HG03039 (cell line): ENCODE data around the gene XYLT1.
A peak's percentile ranks its signal among the peaks of the same experiment; 100 is the strongest.

Experiments
- ATAC-seq: cut with Tn5 transposase; IDR thresholded peaks from one replicate; pipeline ENCODE4 v1.9.1; 2021; ENCODE audit warnings: mild to moderate bottlenecking, moderate library complexity; ENCODE audit not compliant: unreplicated experiment

XYLT1 gene

DNA sequence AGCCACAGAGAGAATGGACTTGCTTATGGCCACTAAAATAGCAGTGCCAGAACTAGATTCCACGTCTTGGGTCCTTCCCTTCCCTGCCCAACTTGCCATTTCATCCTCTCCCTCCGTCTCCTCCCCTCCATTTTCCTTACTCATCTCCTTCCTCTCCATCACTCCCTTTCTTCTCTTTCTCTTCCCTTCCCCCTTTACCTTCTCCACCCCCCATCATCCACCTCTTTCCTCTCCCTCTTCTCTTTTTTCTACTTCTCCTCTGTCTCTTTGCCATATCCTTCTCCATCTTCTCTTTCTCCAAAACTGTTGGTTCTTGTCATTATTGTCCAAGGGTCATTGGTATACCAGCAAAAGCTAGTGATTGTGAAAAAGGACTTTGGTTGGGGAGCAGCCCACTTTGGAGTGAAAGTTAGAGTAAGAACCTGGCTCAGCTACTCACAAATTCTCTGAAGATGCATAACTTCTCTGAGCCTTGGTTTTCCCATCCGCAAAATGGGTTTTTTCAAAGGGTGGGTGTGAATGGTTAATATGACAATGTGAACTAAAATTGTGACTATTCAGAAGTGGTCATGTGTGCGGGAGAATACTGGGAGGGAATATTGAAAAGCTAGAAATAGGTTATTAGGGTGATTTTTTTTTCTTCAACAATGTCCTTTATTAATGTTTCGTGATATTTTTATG, 393.8 kb downstream of the XYLT1 start:
- no peak for ATAC-seq

DNA sequence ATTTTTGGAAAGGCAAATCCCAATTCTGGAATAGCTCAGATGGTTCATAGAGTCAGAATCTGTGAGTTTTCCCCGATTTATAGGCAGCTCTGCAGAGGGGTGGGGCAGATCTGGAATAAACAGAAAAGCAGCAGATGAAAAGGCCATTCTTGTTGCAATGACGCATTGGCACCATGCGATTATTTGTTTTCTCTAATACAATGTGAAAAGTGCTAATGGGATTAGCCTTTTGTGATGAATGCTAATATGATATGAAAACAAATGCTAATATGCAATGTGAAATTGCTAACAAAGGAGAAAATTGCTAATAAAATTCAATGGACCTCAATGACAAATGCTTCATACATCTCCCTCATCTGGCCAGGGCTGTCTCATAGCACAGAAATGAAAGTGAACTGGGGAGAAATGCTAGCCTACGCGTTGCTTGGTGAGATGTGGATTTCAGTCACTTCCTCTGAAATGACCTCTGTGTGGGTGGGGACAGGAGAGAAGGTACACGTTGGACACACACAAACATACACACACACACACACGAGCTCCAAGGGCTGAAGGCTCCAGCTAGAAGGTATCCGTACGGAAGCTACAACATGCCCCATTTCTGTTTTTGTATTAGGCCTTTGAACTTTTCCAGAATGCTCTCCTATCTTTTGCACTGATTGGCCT, 394.5 kb downstream of the XYLT1 start:
- no peak for ATAC-seq

DNA sequence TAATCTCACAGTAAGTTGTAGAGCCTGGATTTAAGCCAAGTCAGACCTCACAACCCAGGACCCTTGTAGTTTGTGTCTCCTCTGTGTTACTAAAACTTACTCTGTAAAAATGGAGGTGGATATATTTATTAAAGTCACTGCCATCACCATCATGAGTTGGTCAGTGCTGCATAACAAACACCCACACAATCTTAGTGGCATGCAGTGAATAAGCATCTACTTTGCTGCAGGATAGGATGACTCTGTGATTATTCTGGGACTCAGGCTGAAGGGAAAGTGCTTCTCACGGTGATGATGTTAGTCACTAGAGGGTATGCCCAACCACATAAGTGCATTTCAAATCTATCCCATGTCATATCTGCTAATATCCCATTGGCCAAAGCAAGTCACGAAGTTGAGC, 398.7 kb downstream of the XYLT1 start:
- no peak for ATAC-seq

DNA sequence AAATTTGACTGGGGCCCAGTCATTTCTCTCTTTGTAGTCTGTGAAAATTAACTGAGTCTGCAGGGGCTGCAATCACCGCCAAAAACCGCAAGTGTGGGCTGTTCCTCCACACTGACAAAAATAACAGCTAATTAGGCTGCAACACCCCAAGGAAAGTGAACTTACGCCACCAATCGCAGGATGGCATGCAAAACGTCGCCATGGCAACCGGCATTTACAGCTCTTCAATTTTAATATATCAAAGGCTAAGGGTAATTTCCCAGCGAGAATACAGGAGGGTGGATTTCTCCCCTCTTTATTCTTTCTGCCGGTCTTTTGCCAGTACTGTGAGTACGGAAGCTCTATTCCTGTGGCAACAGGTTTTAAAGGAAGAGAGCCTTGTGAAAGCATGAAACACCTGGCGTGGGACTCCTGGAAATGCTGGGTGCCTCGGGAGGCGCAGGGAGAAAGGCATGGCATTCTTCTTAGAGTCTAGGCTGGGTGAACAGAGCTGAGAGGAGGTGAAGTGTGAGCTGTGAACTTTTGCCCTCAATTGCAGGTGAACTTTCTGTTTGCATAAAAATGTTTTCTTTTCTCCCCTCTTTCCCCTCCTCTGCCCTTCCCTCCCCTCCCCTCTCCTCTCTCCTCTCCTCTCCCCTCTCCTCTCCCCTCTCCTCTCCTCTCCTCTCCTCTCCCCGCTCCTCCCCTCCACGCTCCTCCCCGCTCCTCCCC, 399.7 kb downstream of the XYLT1 start:
- ATAC-seq = peak; percentile 72

DNA sequence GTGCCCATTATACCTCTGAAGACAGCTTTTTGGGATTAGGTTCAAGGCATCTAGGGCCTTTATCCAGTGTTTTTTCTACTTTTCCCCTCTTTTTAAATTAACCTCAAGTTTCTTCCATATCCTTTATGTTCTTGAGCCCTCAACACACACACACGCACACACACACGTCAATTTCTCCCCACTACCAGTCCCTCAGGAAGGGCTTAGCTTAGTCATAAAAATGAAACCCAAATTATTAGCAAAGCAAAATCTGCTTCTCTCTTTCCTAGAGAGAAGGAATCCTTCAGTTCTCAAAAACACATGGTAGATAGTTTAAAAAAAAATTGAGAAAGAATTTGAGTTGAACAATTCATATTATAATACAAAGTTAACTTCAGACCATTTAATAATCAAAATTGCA, 401.1 kb downstream of the XYLT1 start:
- no peak for ATAC-seq

DNA sequence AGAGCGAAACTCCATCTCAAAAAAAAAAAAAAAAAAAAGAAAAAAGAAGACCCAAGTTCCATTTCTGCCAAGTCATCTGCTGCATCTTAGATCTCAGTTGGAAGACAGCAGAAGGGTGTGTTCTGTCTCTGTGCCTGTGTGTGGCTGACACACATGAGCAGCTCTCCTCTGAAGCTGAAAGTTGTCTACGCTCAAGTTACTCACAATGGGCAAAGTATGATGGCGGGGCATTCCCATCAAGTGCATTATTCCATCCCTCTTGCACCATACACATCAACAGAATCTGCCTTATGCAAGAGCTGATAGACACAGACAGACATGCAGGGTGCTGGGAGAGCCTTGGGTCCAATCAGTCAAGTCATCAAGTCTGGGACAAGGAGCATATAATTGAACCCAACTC, 402.2 kb downstream of the XYLT1 start:
- ATAC-seq = no peak

DNA sequence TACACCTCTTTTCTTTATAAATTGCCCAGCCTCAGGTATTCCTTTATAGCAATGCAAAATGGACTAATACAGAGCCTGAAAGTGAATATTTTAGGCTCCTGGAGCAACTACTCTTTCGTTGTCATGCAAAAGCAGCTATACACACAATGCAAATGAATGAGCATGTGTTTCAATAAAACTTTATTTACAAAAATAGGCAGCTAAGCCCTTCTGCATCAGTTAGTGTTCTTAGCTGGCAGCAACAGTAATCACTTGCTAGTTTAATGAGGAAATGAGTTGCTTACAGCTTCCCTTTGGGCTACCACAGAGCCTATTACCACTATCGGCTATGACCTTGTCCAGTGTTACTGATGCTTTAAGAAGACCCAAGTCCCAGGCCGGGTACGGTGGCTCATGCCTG, 402.9 kb downstream of the XYLT1 start:
- no peak for ATAC-seq

DNA sequence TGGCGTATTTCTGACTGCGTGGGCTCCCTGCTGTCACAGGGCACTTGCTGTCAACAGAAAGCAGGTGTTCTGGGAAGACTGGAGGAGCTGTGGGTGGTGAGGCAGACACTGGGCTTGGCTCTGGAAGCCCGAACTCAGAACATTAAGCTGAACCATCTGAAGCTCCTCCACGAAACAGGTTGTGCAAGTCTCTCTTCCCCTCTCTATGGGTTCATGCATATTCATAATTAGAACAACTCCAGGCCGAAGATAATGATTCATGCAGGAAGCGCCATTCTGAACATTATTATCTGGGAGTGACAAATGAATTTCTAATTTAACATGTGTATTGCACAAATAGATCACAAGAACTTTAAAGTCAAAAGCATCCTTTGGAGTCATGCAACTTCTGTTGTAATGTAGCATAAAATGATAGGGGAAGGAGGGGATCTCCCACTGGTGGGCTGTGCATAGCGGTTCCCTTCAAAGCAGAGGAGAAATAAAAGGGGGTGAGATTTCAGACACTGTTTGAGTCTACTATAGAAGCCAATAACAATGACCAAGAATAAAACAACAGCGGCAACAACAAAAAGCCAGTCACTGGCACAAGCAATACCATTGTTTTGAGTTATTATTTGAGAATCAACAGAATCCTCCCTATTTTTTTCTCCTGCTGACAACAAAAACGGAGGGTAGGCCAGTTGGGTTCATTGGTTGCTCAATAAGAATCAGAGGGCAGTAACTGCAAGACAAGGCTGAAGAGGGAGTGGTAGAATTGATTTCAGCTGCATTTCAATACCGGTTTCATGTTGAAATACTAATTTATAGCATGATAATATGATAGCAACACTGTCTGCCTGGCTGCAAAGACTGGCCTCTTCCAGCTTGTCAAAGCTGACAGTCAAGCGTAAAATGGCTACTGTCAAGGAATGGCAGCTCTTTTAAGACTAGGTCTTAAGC, 407.3 kb downstream of the XYLT1 start:
- ATAC-seq = no peak

DNA sequence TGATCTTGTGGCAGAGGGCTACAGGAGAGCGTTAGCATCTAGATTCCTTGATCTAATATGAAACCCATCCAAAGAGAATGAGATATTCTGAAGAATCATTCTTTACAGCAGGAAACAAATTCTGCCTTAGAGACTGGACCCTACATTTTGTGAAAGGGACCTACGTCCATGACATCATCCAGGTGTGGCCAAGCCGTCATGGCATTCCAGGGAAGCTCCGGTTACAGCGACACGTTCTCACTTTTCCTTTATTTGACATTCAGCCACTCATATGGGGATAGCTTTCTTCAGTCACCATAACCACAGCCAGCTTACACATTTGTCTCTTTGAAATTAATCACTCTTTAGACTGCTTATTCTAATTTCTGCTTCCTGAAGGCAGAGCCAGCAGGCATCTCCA, 408.1 kb downstream of the XYLT1 start:
- no peak for ATAC-seq

DNA sequence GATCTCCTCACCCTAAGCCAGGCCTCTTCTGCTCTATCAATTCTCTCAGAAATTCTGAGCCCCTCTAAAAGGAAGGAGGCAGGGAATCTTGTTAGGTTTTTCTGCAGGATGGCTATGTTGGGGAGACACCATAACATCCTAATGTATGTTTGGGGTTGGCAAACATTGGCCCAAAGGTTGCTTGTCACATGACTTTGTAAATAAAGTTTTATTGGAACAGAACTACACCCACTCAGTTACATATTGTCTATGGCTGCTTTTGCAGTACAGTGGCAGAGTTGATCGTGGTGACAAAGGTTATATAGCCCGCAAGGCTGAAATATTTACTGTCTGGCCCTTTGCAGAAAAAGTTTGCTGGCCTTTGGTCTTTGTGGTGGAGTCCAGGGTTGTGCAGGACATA, 409.4 kb downstream of the XYLT1 start:
- no peak for ATAC-seq

DNA sequence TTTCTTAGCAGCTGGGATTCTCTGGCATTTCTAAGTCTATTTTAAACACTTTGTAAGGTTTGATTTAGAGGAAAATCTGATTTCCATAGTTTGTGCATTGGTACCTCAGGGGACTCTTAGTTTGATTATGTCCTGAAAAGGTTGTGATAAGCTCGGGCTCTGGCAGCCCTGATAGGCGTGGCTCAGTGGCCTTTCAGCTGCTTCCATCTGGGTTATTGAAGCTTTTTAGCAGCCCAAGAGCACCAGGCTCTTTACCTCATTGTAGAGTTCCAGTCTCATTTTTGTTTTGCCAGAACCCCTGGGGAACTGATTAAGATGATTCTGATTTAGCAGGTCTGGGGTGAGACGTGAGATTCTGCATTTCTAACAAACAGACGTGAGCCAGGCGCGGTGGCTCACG, 412.3 kb downstream of the XYLT1 start:
- no peak for ATAC-seq

DNA sequence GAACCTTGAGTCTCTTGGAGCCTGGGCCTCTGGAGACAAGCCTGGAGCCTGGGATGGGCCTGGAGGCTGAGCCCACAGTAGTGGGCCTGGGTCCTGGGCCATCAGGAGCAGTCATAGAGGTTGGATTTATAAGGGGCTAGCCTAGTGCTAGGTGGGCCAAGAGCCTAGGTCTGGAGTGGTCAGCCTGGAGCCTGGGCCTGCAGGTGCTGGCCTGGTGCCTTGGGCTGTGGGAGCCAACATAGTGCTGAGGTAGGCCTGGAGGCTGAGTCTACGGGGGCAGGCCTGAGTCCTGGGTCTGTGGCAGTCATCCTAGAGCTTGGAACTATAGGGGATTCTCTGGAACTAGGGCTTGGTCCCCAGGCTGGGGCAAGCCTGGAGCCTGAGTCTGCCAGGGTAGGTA, 414.1 kb downstream of the XYLT1 start:
- ATAC-seq = no peak

DNA sequence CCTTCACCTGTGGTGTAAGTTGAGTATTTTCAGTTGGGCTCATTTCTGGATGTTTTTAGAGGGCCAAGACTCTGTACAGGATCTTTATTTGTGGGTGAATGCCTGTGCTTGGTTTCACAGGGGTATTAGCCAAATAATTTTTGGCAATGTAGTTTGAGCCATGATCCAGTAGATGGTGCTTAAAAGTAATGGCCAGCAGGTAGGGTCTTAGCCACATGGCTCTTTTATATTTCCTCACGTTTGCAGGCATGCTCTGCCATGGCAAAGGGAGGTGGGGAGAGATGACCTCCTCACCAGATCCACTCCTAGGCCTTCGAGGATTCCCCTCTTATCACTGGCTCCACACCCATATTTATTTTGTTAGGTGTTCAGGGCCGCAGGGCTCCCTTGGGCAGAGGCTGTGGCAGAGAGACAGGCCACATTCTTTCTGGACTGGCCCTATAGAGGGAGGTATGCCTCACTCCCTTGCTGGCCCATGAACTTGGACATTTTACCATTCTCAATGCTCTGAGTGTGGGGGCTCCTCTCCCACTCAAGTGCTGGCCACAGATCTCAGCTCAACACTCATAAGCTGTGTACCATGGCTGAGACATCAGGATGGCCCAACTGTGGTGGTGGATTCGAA, 417.1 kb downstream of the XYLT1 start:
- ATAC-seq = no peak
